Measurements from ENCODE around the gene KAZN.

Gene KAZN

GRCh38 chr1:15018767-15019166, 420.3 kb downstream of the KAZN start:
- no peak for DNase-seq (ENCODE audit: low read depth)
- no peak overlapping the region for H3K4me3 ChIP-seq (ENCODE audit: low read length)
- TF ChIP-seq CTCF (conservative IDR thresholded peaks at IDR 0.05; ENCODE audit: low read length): no peak

GRCh38 chr1:15020943-15021745, 422.7 kb downstream of the KAZN start:
- TF ChIP-seq CTCF (conservative IDR thresholded peaks at IDR 0.05; ENCODE audit: low read length): no peak
- no peak for DNase-seq (ENCODE audit: low read depth)
- no peak overlapping the region for H3K4me3 ChIP-seq (ENCODE audit: low read length)

- H3K4me3 ChIP-seq (ENCODE audit: low read length): no peak overlapping the region
- DNase-seq (ENCODE audit: low read depth): no peak
- TF ChIP-seq CTCF (conservative IDR thresholded peaks at IDR 0.05; ENCODE audit: low read length): no peak
Observed at GRCh38 chr1:15022048-15022447, 423.6 kb downstream of the KAZN start.

- no peak for TF ChIP-seq CTCF (conservative IDR thresholded peaks at IDR 0.05; ENCODE audit: low read length)
- DNase-seq (ENCODE audit: low read depth): no peak
- no peak overlapping the region for H3K4me3 ChIP-seq (ENCODE audit: low read length)
Observed at GRCh38 chr1:15023205-15023604, 424.7 kb downstream of the KAZN start.

GRCh38 chr1:15023976-15024375, 425.5 kb downstream of the KAZN start:
- H3K4me3 ChIP-seq (ENCODE audit: low read length): no peak overlapping the region
- no peak for TF ChIP-seq CTCF (conservative IDR thresholded peaks at IDR 0.05; ENCODE audit: low read length)
- DNase-seq (ENCODE audit: low read depth): no peak

GRCh38 chr1:15026117-15026489, 427.6 kb downstream of the KAZN start:
- no peak for TF ChIP-seq CTCF (conservative IDR thresholded peaks at IDR 0.05; ENCODE audit: low read length)
- DNase-seq (ENCODE audit: low read depth): no peak
- no peak overlapping the region for H3K4me3 ChIP-seq (ENCODE audit: low read length)

- peak; percentile 70 for DNase-seq (ENCODE audit: low read depth)
- no peak overlapping the region for H3K4me3 ChIP-seq (ENCODE audit: low read length)
- TF ChIP-seq CTCF (conservative IDR thresholded peaks at IDR 0.05; ENCODE audit: low read length): peak; percentile 92
Observed at GRCh38 chr1:15027515-15027986, 429.1 kb downstream of the KAZN start.
